Posterior cingulate gyrus (tissue), 11 donors: ENCODE results near the gene IBA57.

Experiments used
- DNase-seq, 10 donors: peaks; one replicate each; pipeline versions ENCODE4 v3.0.0 to v3.0.0-alpha.2; 2020 to 2021; ENCODE audit warnings: mixed read lengths in 3 of 10
- intact Hi-C: fragments of 100-400 bp; cut with DNase I; formaldehyde crosslinking; loops from one replicate; pipeline ENCODE4 v1.15.1; 2023

IBA57 gene

GRCh38 chr1:228154021-228154669 lies 11.5 kb upstream of the IBA57 start:
- DNase-seq = peak in 5 of 10 donors; percentile 5 to 57 (median 30)
- intact Hi-C loops = no loop called here

- DNase-seq = peak in 4 of 10 donors; percentile 7 to 61 (median 52)
- intact Hi-C loops = no loop called here
Observed at GRCh38 chr1:228154670-228155571, 10.7 kb upstream of the IBA57 start.

DNA sequence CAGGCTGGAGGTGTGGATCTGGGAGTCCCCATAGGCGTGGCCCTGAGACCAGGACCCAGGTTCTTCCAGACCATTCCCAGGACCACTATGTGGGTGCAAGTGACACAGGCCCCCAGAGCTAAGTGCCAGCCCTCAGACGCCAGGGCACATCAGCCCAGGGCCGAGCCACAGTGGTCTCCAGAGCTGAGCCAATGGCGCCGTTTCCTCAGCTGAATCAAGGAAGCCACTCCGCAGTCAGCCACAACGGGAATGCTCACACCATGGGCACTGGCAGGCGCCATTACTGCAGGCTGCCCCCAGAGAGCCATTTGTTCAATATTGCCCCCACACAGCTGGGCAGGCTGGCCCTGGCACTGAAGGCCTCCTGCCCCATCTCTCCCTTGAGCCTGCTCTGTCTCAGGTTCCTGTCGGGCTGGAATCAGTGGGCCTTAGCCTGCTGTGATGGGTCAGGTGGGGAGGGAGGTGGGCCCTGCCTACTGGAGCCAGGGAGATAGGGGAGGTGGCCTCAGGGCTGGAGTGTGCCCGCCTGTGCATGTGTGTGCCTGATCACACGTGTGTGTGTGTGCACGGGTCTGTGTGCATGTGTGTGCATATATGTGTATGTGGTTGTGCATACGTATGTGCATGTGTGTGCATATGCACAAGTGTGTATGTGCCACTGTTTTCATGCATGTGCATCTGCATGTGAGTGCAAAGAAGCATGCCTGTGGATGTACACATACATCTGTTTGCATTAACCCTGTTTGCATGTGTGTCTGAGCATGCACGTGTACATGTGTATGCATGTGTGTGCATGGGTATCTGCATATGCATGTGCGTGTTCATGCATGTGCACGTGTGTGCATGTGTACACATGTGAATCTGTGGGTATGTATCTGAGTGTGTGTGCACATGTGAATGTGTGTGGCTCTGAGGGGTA lies 9.7 kb upstream of the IBA57 start:
- DNase-seq = peak in 4 of 10 donors; percentile 4 to 69 (median 50)
- intact Hi-C loops = no loop called here

DNA sequence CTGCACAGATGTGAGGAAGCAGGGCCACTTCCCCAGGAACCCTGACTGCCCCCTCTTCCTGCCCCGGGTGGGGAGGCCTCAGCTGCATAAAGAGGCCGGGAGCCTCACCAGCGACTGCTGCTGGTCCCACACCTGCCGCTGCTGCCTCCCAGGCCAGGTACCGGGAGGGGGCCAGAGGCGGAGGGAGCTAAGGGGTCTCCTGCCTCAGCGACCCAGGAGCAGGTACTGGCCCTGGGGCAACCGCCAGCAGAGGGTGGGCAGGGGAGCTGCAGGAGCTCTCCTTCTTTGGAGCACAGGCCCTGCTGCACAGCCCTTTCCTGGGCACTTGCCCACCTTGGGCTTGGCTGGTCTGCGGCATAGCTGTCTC lies 9.1 kb upstream of the IBA57 start:
- DNase-seq = peak in 3 of 10 donors; percentile 21 to 58 (median 50)
- intact Hi-C loops = no loop called here

DNA sequence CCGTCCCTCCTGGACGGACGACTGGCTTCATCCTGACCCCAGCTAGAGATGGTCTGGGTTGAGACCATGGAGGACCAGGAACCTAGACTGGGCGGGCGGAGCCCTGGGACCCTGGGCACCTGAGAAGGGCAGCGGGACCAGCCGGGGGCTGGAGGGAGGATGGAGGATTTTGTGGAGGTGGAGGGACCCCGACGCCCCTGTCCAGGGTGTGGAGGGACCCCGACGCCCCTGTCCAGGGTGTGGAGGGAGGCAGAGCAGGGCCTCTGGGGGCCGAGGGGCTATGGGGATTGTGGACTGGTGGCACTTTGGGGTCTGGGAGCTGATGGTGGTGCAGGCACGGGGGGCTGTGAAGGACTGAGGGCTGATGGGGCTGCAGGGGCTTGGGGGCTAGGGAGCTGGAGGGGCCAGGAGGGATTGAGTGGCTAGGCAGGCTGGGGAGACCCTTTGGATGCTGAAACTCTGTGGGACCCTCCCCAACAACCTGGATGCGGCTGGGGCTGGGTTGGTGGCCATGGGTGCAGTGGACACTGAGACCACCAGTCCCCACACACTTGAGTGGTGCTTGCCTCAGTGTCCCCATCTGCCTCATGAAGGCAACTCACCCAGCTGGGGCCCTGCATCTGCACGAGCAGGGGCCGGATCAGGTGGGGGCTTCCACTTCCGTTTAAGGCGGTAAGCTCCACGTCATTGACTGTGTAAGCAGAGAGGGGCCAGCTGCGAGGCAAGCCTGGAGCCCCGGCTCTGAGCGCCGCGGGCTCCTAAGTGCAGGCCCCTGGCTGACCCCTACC lies 8.5 kb upstream of the IBA57 start:
- intact Hi-C loops = no loop called here
- peak in 4 of 10 donors; percentile 20 to 77 (median 66) for DNase-seq

DNA sequence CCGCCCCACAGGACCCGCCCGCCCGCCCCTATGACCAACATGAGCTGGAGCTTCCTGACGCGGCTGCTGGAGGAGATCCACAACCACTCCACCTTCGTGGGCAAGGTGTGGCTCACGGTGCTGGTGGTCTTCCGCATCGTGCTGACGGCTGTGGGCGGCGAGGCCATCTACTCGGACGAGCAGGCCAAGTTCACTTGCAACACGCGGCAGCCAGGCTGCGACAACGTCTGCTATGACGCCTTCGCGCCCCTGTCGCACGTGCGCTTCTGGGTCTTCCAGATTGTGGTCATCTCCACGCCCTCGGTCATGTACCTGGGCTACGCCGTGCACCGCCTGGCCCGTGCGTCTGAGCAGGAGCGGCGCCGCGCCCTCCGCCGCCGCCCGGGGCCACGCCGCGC lies 7.9 kb upstream of the IBA57 start:
- DNase-seq = peak in 4 of 10 donors; percentile 25 to 82 (median 56)
- intact Hi-C loops = no loop called here

DNA sequence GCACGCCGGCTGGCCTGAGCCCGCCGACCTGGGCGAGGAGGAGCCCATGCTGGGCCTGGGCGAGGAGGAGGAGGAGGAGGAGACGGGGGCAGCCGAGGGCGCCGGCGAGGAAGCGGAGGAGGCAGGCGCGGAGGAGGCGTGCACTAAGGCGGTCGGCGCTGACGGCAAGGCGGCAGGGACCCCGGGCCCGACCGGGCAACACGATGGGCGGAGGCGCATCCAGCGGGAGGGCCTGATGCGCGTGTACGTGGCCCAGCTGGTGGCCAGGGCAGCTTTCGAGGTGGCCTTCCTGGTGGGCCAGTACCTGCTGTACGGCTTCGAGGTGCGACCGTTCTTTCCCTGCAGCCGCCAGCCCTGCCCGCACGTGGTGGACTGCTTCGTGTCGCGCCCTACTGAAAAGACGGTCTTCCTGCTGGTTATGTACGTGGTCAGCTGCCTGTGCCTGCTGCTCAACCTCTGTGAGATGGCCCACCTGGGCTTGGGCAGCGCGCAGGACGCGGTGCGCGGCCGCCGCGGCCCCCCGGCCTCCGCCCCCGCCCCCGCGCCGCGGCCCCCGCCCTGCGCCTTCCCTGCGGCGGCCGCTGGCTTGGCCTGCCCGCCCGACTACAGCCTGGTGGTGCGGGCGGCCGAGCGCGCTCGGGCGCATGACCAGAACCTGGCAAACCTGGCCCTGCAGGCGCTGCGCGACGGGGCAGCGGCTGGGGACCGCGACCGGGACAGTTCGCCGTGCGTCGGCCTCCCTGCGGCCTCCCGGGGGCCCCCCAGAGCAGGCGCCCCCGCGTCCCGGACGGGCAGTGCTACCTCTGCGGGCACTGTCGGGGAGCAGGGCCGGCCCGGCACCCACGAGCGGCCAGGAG lies 7.2 kb upstream of the IBA57 start:
- DNase-seq = peak in 3 of 10 donors; percentile 13 to 78 (median 57)
- intact Hi-C loops = no loop called here

GRCh38 chr1:228159008-228159665 lies 6.5 kb upstream of the IBA57 start:
- peak in 3 of 10 donors; percentile 10 to 52 (median 32) for DNase-seq
- intact Hi-C loops = no loop called here

DNA sequence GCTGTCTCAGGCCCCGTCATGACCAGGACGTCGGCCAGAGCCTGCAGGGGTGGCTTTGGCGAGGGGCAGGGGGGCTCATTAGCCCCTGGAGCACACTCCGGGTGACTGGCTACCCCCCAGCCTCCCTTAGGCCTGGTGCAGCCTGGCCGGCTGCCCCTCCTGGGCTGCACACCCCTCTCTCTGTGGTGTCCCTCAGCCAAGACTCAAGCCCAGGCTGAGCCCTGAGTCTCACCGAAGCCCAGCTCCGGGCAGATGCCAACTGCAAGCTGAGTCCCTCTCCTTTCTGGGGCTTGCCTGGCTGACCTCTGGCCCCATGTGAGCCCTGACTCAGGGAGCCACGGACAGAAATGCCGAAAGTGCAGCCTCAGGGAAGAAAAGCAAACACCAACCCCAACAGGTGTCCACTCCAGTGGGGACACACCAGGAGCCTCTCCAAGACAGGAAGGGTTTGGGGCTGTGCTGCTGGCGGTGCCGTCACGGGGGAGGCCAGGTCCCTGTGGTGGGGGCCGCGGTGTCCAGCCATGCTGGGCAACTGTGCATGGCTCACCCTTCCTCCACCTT lies 5.3 kb upstream of the IBA57 start:
- intact Hi-C loops = loop anchor here (10.0 kb wide), 1 partner anchor 215 kb away; no protein-coding TSS in a partner anchor
- DNase-seq = peak in 3 of 10 donors; percentile 18 to 66 (median 62)

GRCh38 chr1:228161362-228161761 lies 4.2 kb upstream of the IBA57 start:
- DNase-seq = peak in 1 of 10 donors; percentile 48
- intact Hi-C loops = loop anchor here (10.0 kb wide), 1 partner anchor 213 kb away; no protein-coding TSS in a partner anchor

- intact Hi-C loops = loop anchor here (10.0 kb wide), 1 partner anchor 213 kb away; no protein-coding TSS in a partner anchor
- peak in 1 of 10 donors; percentile 71 for DNase-seq
Observed at GRCh38 chr1:228161866-228162265, 3.7 kb upstream of the IBA57 start.

DNA sequence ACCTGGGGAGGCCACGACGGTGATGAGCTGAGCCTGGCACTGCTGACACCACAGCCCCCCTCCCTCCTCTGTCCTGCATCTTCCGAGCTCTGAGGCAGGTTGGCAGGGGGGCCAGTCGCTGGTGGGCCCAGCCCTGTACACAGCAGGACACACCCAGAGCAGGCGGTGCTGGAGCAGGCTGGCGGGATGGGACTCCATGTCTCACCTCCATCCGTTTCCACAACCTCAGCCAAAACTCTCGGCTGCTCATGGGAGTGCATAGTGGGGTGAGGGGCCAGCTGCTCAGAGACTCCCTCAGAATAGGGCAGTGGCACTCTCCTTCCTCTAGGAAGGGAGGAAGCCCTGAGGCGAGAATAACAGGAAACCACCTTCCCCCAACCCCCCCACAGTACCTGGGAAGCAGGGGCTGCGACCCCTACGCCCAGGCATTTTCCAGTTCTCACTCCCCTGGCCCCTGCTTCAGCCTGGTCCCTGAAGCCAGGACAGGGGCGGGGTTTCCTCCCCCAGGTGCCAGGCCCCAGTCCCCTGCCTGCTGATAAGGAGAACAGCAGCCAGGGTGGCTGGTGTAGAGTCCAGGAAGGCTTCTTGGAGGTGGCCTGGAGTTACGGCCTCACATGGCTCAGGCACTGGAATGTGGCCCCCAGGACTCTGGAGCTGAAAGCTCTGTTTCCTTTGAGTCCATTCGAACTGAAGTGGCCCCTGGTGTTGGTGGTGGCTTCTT lies 3.2 kb upstream of the IBA57 start:
- intact Hi-C loops = loop anchor here (10.0 kb wide), 1 partner anchor 212 kb away; no protein-coding TSS in a partner anchor
- DNase-seq = no peak

- intact Hi-C loops = loop anchor here (10.0 kb wide), 1 partner anchor 212 kb away; no protein-coding TSS in a partner anchor
- no peak for DNase-seq
Observed at GRCh38 chr1:228163007-228163753, 2.4 kb upstream of the IBA57 start.

GRCh38 chr1:228163776-228164519 lies 1.7 kb upstream of the IBA57 start:
- intact Hi-C loops = loop anchor here (10.0 kb wide), 1 partner anchor 211 kb away; no protein-coding TSS in a partner anchor

More at GRCh38 chr1:228163776-228164519, 1.7 kb upstream of the IBA57 start:
- peak in 2 of 10 donors; percentile 44 to 74 for DNase-seq
